Loucy (cell line): ENCODE results near the gene HECTD3.

Source experiments
- CTCF ChIP-seq: fragments of 200-600 bp; sonication (generic); conservative IDR thresholded peaks from 2 replicates; pipeline ENCODE4 v1.5.1; 2014; ENCODE audit warnings: mild to moderate bottlenecking, antibody characterized with exemption, low read length
- EZH2phosphoT487 ChIP-seq: fragments of 200-600 bp; IDR thresholded peaks from 2 replicates; pipeline ENCODE4 v1.6.1; 2018; ENCODE audit warnings: antibody characterized with exemption, mild to moderate bottlenecking, moderate library complexity, borderline replicate concordance

- no peak for TF ChIP-seq CTCF
- no peak for TF ChIP-seq EZH2phosphoT487
Measured at GRCh38 chr1:45033356-45033755, 22.2 kb upstream of the HECTD3 start.
